CD8-positive, alpha-beta memory T cell (primary cell): ENCODE results near the gene HSF5. TPM values are rescaled to one million over a fixed set of nuclear protein-coding genes. Genes with fewer than 3 reads are reported as not detected.
A peak's percentile ranks its signal among the peaks of the same experiment; 100 is the strongest.
"Not testable (repeated sequence)": the region's sequence is repeated elsewhere in the genome, so short reads cannot be mapped to it uniquely, and the experiment has no call there.

Experiments
- CTCF ChIA-PET: fragments of 350-600 bp; sonication (Branson Sonifier 250); formaldehyde crosslinking; loops from one replicate; lab custom pipeline; 2021; ENCODE audit warnings: antibody characterized with exemption; lab: Charles Lee
- POLR2A ChIA-PET: fragments of 350-600 bp; sonication (Branson Sonifier 250); formaldehyde crosslinking; loops from one replicate; lab custom pipeline; 2021; ENCODE audit warnings: antibody characterized with exemption; lab: Charles Lee
- DNase-seq, 5 donors: peaks; one replicate each; pipeline versions ENCODE4 v3.0.0 to v3.0.0-alpha.2; 2020 to 2022; ENCODE audit warnings: mixed read lengths in 1 of 5
- H3K27ac ChIP-seq: one replicate; pipeline ENCODE4 v1.7.0; 2013; ENCODE audit warnings: low read depth, mild to moderate bottlenecking, low read length, moderate library complexity
- H3K27me3 ChIP-seq: 2 replicates; pipeline ENCODE4 v1.7.0; 2013; ENCODE audit warnings: low read length, mild to moderate bottlenecking; ENCODE audit not compliant: insufficient read depth, poor library complexity, severe bottlenecking
- H3K36me3 ChIP-seq: 2 replicates; pipeline ENCODE4 v1.7.0; 2013; ENCODE audit warnings: mild to moderate bottlenecking, low read length, moderate library complexity; ENCODE audit not compliant: insufficient read depth
- H3K4me1 ChIP-seq: 2 replicates; pipeline ENCODE4 v1.7.0; 2013; ENCODE audit warnings: mild to moderate bottlenecking, low read length, moderate library complexity; ENCODE audit not compliant: insufficient read depth
- H3K4me3 ChIP-seq: 2 replicates; pipeline ENCODE4 v1.7.0; 2013; ENCODE audit warnings: mild to moderate bottlenecking, low read length
- H3K9me3 ChIP-seq: 2 replicates; pipeline ENCODE4 v1.7.0; 2013; ENCODE audit warnings: mild to moderate bottlenecking, low read length
- H3K27ac Mint-ChIP-seq, 8 donors: one replicate each; pipeline ENCODE4 v1.8.0; 2020 to 2021; ENCODE audit warnings: mixed read lengths in 8 of 8, mild to moderate bottlenecking in 6 of 8, inconsistent platforms in 3 of 8, moderate library complexity in 3 of 8
- H3K27me3 Mint-ChIP-seq, 2 donors: one replicate each; pipeline ENCODE4 v1.8.0; 2020 to 2021; ENCODE audit warnings: mixed read lengths in 2 of 2, mild to moderate bottlenecking in 1 of 2, moderate library complexity in 1 of 2
- H3K36me3 Mint-ChIP-seq, 3 donors: one replicate each; pipeline ENCODE4 v1.8.0; 2020 to 2021; ENCODE audit warnings: mixed read lengths in 3 of 3, inconsistent platforms in 1 of 3, mild to moderate bottlenecking in 1 of 3
- H3K4me1 Mint-ChIP-seq, 3 donors: one replicate each; pipeline ENCODE4 v1.8.0; 2020 to 2021; ENCODE audit warnings: mixed read lengths in 3 of 3, inconsistent platforms in 1 of 3, mild to moderate bottlenecking in 1 of 3
- H3K4me3 Mint-ChIP-seq, 7 donors: one replicate each; pipeline ENCODE4 v1.8.0; 2020 to 2021; ENCODE audit warnings: mixed read lengths in 7 of 7, mild to moderate bottlenecking in 6 of 7, moderate library complexity in 4 of 7, inconsistent platforms in 2 of 7
- H3K9me3 Mint-ChIP-seq, 5 donors: one replicate each; pipeline ENCODE4 v1.8.0; 2020 to 2022; ENCODE audit warnings: mixed read lengths in 5 of 5, mild to moderate bottlenecking in 3 of 5, moderate library complexity in 2 of 5, inconsistent platforms in 1 of 5
- polyA plus RNA-seq: library from polyadenylated mRNA; unstranded; fragments of 300-500 nt; fragmentation: Illumina TruSeq; gene quantifications from one replicate; pipeline ENCODE4 v1.2.3, GENCODE V29; 2021
- total RNA-seq, 2 experiments: library from RNA; stranded (reverse); gene quantifications; one replicate each; pipeline ENCODE4 v1.2.3, GENCODE V29; 2021

Gene HSF5
- total and polyA plus RNA-seq, 3 experiments from 2014 or later = 0.76 to 5.5 (median 5.4) TPM

DNA sequence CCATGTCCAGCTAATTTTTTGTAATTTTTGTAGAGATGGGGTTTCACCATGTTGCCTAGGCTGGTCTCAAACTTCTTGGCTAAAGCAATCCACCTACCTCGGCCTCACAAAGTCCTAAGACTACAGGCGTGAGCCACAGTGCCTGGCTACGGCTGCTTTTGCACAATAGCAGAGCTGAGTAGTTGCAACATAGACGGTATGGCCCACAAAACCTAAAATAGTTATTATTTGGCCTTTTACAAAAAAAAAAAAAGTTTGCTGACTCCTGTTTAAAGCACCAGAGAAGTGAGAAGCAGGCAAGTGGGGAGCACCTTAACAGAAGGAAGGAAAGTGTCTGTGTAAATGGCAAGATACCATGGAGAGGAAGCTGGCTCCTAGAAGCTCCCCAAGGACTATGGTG, 5.3 kb upstream of the HSF5 start:
- no peaks in the 10 kb centered on the region for H3K27me3 ChIP-seq
- peaks cover 8 to 87% (median 26%) of the 10 kb centered on the region in 3 donors for H3K36me3 Mint-ChIP-seq
- H3K4me3 Mint-ChIP-seq = no peak overlapping the region
- no peaks in the 10 kb centered on the region for H3K9me3 Mint-ChIP-seq
- peak overlapping the region; percentile 15 for H3K27ac ChIP-seq
- no peak overlapping the region for H3K4me3 ChIP-seq
- H3K27ac Mint-ChIP-seq = no peak overlapping the region
- ChIA-PET CTCF (interaction anchor here (0.7 kb wide), 1 partner anchor 150 kb away, joined by 3 read pairs; no protein-coding TSS in a partner anchor), POLR2A (no interaction called here)
- H3K4me1 Mint-ChIP-seq = peaks cover 3 to 11% (median 3%) of the 10 kb centered on the region in 3 donors
- peaks cover 65% of the 10 kb centered on the region for H3K36me3 ChIP-seq
- H3K9me3 ChIP-seq = no peaks in the 10 kb centered on the region
- H3K4me1 ChIP-seq = no peaks in the 10 kb centered on the region
- DNase-seq = no peak
- H3K27me3 Mint-ChIP-seq = no peaks in the 10 kb centered on the region

DNA sequence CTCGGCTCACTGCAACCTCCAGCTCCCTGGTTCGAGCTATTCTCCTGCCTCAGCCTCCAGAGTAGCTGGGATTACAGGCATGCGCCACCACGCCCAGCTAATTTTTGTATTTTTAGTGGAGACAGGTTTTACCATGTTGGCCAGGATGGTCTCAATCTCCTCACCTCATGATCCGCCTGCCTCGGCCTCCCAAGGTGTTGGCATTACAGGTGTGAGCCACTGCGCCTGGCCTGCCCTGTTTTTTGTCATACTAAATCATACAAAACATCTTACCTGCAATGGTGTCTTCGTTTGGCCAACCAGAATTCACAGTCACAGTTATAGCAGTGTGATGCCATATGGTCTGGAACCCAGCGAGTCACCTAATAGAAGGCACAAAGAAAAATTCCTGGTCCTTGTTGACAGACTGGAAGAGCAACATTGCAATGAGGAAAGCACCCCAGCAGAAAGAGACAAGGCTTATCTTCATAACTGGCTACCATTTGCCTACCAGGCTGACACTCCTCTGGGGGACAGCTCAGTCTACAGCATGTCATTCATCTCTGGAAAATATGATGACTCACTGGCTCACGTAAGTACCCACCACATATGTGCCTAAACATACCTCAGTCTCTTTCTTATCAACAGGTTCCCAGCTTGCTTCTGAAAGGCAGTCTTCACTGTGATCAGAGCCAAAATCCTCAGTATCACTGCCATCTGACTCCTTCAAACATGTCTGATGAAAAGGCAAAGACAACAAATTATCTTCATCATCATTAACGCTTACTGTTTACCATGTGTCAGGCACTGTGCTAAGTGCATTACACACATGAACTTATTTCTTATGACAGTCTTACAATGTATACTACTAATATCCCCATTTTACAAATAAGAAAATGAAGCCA, 4.3 kb upstream of the HSF5 start:
- POLR2A ChIA-PET = no interaction called here
- peaks cover 8 to 80% (median 26%) of the 10 kb centered on the region in 3 donors for H3K36me3 Mint-ChIP-seq
- H3K4me1 Mint-ChIP-seq = peaks cover 3 to 8% (median 4%) of the 10 kb centered on the region in 3 donors

GRCh38 chr17:58491510-58492045, 3.4 kb upstream of the HSF5 start:
- Mint-ChIP-seq H3K4me1 (peaks cover 4 to 8% (median 5%) of the 10 kb centered on the region in 3 donors), H3K9me3 (no peaks in the 10 kb centered on the region), H3K27ac (peak overlapping the region in 1 of 8 donors; percentile 61), H3K36me3 (peaks cover 8 to 72% (median 23%) of the 10 kb centered on the region in 3 donors), H3K27me3 (no peaks in the 10 kb centered on the region), H3K4me3 (no peak overlapping the region)
- ChIA-PET POLR2A (no interaction called here), CTCF (no interaction called here)
- Histone ChIP-seq H3K36me3 (peaks cover 56% of the 10 kb centered on the region), H3K9me3 (no peaks in the 10 kb centered on the region), H3K4me1 (peaks cover 5% of the 10 kb centered on the region), H3K27me3 (no peaks in the 10 kb centered on the region), H3K27ac (no peak overlapping the region), H3K4me3 (no peak overlapping the region)
- DNase-seq = no peak

More for the DNA sequence above, 4.3 kb upstream of the HSF5 start:
- H3K27me3 Mint-ChIP-seq = no peaks in the 10 kb centered on the region
- H3K9me3 Mint-ChIP-seq = no peaks in the 10 kb centered on the region
- Histone ChIP-seq H3K9me3 (no peaks in the 10 kb centered on the region), H3K36me3 (peaks cover 62% of the 10 kb centered on the region), H3K27ac (peak overlapping the region; percentile 15), H3K4me3 (no peak overlapping the region), H3K4me1 (no peaks in the 10 kb centered on the region), H3K27me3 (no peaks in the 10 kb centered on the region)
- DNase-seq = no peak
- H3K4me3 Mint-ChIP-seq = no peak overlapping the region
- CTCF ChIA-PET = interaction anchor here (0.7 kb wide), 1 partner anchor 149 kb away, joined by 3 read pairs; no protein-coding TSS in a partner anchor
- H3K27ac Mint-ChIP-seq = peak overlapping the region in 1 of 8 donors; percentile 82

DNA sequence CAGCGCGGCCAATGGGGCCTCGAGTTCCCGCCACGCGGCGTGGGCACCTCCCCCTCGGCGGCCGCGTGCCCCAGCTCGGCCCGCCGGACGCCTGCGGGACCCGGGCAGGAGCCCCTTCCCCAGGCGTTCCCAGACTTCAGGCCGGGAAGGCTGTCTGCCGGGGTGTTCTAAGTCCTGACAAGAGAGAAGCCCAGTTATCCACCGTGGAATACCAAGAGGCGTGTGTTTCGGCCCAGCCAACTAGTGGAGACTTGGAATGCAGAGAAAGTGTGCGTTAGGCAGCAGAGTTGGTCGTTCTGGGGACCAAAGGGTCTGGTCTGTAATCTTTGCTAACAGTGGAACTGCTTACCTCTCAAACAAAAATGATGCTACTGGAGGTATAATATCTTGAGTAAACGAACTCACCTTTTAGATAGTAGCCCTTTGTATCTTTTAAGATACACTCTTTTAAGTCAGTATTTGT, 251 bp upstream of the HSF5 start:
- Histone ChIP-seq H3K36me3 (peaks cover 29% of the 10 kb centered on the region), H3K27me3 (no peaks in the 10 kb centered on the region), H3K27ac (no peak overlapping the region), H3K4me1 (peaks cover 5% of the 10 kb centered on the region), H3K4me3 (no peak overlapping the region), H3K9me3 (no peaks in the 10 kb centered on the region)
- Mint-ChIP-seq H3K4me1 (peaks cover 8 to 14% (median 13%) of the 10 kb centered on the region in 3 donors), H3K36me3 (peaks cover 0 to 43% (median 11%) of the 10 kb centered on the region in 3 donors), H3K27ac (peak overlapping the region in 2 of 8 donors; percentile 7 to 63), H3K9me3 (no peaks in the 10 kb centered on the region), H3K27me3 (no peaks in the 10 kb centered on the region), H3K4me3 (peak overlapping the region in 6 of 7 donors; percentile 53 to 71 (median 63))
- ChIA-PET POLR2A (interaction anchor here (0.6 to 1.6 kb wide), 7 partner anchors 27 to 1199 kb away, joined by 3 to 13 read pairs (median 6); partner anchors contain the start of gene SUPT4H1), CTCF (interaction anchor here (0.7 to 2.3 kb wide), 23 partner anchors 9 to 489 kb away, joined by 3 to 23 read pairs (median 4); partner anchors contain the start of genes RNF43 and SUPT4H1)
- no peak for DNase-seq

- Histone ChIP-seq H3K36me3 (no peaks in the 10 kb centered on the region), H3K27ac (no peak overlapping the region), H3K27me3 (no peaks in the 10 kb centered on the region), H3K9me3 (no peaks in the 10 kb centered on the region), H3K4me3 (no peak overlapping the region), H3K4me1 (peaks cover 5% of the 10 kb centered on the region)
- ChIA-PET POLR2A (no interaction called here), CTCF (no interaction called here)
- no peak for DNase-seq
- peaks cover 8 to 14% (median 13%) of the 10 kb centered on the region in 3 donors for H3K4me1 Mint-ChIP-seq
- H3K27ac Mint-ChIP-seq = peak overlapping the region in 1 of 8 donors; percentile 7
- H3K9me3 Mint-ChIP-seq = no peaks in the 10 kb centered on the region
- no peaks in the 10 kb centered on the region for H3K27me3 Mint-ChIP-seq
- H3K36me3 Mint-ChIP-seq = peaks cover 0 to 19% (median 2%) of the 10 kb centered on the region in 3 donors
- H3K4me3 Mint-ChIP-seq = no peak overlapping the region
These were observed 3.6 kb downstream of the HSF5 start for GRCh38 chr17:58484600-58484999.

GRCh38 chr17:58481798-58482197, 6.4 kb downstream of the HSF5 start:
- CTCF ChIA-PET = interaction anchor here (1.2 kb wide), 1 partner anchor 164 kb away, joined by 3 read pairs; no protein-coding TSS in a partner anchor
- H3K27ac Mint-ChIP-seq, H3K27ac ChIP-seq, DNase-seq, H3K4me3 Mint-ChIP-seq, H3K4me1 ChIP-seq, H3K9me3 Mint-ChIP-seq, H3K27me3 Mint-ChIP-seq, H3K9me3 ChIP-seq, H3K4me1 Mint-ChIP-seq, H3K4me3 ChIP-seq, H3K27me3 ChIP-seq, H3K36me3 ChIP-seq, POLR2A ChIA-PET: not testable (repeated sequence)
- peaks cover 0 to 13% (median 2%) of the 10 kb centered on the region in 3 donors for H3K36me3 Mint-ChIP-seq

GRCh38 chr17:58480090-58480489, 8.1 kb downstream of the HSF5 start:
- CTCF ChIA-PET = no interaction called here
- no peaks in the 10 kb centered on the region for H3K27me3 Mint-ChIP-seq
- POLR2A ChIA-PET = no interaction called here

More at GRCh38 chr17:58480090-58480489, 8.1 kb downstream of the HSF5 start:
- H3K4me1 ChIP-seq = no peaks in the 10 kb centered on the region
- Mint-ChIP-seq H3K27ac (peak overlapping the region in 1 of 8 donors; percentile 12), H3K9me3 (no peaks in the 10 kb centered on the region), H3K4me3 (no peak overlapping the region), H3K36me3 (peaks cover 0 to 16% (median 7%) of the 10 kb centered on the region in 3 donors), H3K4me1 (peaks cover under 1 to 6% (median 1%) of the 10 kb centered on the region in 3 donors)
- H3K4me3 ChIP-seq = no peak overlapping the region
- H3K27ac ChIP-seq = no peak overlapping the region
- no peaks in the 10 kb centered on the region for H3K9me3 ChIP-seq
- H3K36me3 ChIP-seq = no peaks in the 10 kb centered on the region
- H3K27me3 ChIP-seq = no peaks in the 10 kb centered on the region
- no peak for DNase-seq
